ENCODE data around the gene ADRB2.

DNA sequence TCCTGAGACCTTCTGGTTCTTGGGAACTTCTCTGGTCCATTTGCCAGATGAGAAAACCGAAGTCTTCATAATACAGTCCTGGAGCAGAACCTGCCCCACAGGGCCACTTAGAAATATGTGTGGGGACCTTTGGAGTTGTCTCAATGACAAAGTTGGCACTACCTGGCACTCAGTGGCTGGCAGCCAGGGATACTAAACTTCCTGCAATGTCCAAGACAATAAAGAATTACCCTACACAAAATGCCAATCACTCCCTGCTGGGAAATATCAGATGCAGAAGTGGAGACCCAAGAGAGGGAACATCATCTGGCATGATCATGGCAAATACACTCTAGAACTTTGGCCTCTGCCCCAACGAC, 29.6 kb downstream of the ADRB2 start:
- TF ChIP-seq, protein P1, sequence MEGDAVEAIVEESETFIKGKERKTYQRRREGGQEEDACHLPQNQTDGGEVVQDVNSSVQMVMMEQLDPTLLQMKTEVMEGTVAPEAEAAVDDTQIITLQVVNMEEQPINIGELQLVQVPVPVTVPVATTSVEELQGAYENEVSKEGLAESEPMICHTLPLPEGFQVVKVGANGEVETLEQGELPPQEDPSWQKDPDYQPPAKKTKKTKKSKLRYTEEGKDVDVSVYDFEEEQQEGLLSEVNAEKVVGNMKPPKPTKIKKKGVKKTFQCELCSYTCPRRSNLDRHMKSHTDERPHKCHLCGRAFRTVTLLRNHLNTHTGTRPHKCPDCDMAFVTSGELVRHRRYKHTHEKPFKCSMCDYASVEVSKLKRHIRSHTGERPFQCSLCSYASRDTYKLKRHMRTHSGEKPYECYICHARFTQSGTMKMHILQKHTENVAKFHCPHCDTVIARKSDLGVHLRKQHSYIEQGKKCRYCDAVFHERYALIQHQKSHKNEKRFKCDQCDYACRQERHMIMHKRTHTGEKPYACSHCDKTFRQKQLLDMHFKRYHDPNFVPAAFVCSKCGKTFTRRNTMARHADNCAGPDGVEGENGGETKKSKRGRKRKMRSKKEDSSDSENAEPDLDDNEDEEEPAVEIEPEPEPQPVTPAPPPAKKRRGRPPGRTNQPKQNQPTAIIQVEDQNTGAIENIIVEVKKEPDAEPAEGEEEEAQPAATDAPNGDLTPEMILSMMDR (IDR thresholded peaks at IDR 0.05) = no peak
- TF ChIP-seq POLR2A (IDR thresholded peaks at IDR 0.05) = no peak
